Measurements from ENCODE around the gene ATXN1. TPM values are rescaled to one million over a fixed set of nuclear protein-coding genes. Genes with fewer than 3 reads are reported as not detected.

Gene ATXN1
- total RNA-seq, 1 donor from 2014 or later: 15.5 TPM

- H3K4me3 Mint-ChIP-seq (ENCODE audit: unreplicated experiment): no peak overlapping the region
- no peak for TF ChIP-seq CTCF (IDR thresholded peaks at IDR 0.05; ENCODE audit: partially characterized antibody, unreplicated experiment)
- no peak for DNase-seq
- H3K27ac Mint-ChIP-seq (ENCODE audit: unreplicated experiment): no peak overlapping the region
- H3K4me1 Mint-ChIP-seq (ENCODE audit: low read depth, unreplicated experiment): no peaks in the 10 kb centered on the region
- peaks cover 8% of the 10 kb centered on the region for H3K36me3 Mint-ChIP-seq (ENCODE audit: unreplicated experiment)
- no peaks in the 10 kb centered on the region for H3K27me3 Mint-ChIP-seq (ENCODE audit: unreplicated experiment)
- H3K9me3 Mint-ChIP-seq (ENCODE audit: unreplicated experiment): no peaks in the 10 kb centered on the region
Measured at GRCh38 chr6:16436550-16436949, 324.7 kb downstream of the ATXN1 start.

- Mint-ChIP-seq H3K9me3 (ENCODE audit: unreplicated experiment) (no peaks in the 10 kb centered on the region), H3K27me3 (ENCODE audit: unreplicated experiment) (no peaks in the 10 kb centered on the region), H3K27ac (ENCODE audit: unreplicated experiment) (no peak overlapping the region), H3K36me3 (ENCODE audit: unreplicated experiment) (peaks cover 8% of the 10 kb centered on the region), H3K4me3 (ENCODE audit: unreplicated experiment) (no peak overlapping the region), H3K4me1 (ENCODE audit: low read depth, unreplicated experiment) (no peaks in the 10 kb centered on the region)
- no peak for DNase-seq
- TF ChIP-seq CTCF (IDR thresholded peaks at IDR 0.05; ENCODE audit: partially characterized antibody, unreplicated experiment): no peak
Measured at GRCh38 chr6:16434885-16435284, 326.4 kb downstream of the ATXN1 start.

- H3K4me3 Mint-ChIP-seq (ENCODE audit: unreplicated experiment): no peak overlapping the region
Measured at GRCh38 chr6:16433338-16433890, 327.8 kb downstream of the ATXN1 start.

GRCh38 chr6:16432075-16433032 is 328.9 kb downstream of the ATXN1 start:
- Mint-ChIP-seq H3K27ac (ENCODE audit: unreplicated experiment) (no peak overlapping the region), H3K4me3 (ENCODE audit: unreplicated experiment) (no peak overlapping the region), H3K27me3 (ENCODE audit: unreplicated experiment) (no peaks in the 10 kb centered on the region), H3K4me1 (ENCODE audit: low read depth, unreplicated experiment) (no peaks in the 10 kb centered on the region), H3K9me3 (ENCODE audit: unreplicated experiment) (no peaks in the 10 kb centered on the region), H3K36me3 (ENCODE audit: unreplicated experiment) (peaks cover 8% of the 10 kb centered on the region)
- no peak for DNase-seq
- no peak for TF ChIP-seq CTCF (IDR thresholded peaks at IDR 0.05; ENCODE audit: partially characterized antibody, unreplicated experiment)

More at GRCh38 chr6:16433338-16433890, 327.8 kb downstream of the ATXN1 start:
- Mint-ChIP-seq H3K27ac (ENCODE audit: unreplicated experiment) (no peak overlapping the region), H3K36me3 (ENCODE audit: unreplicated experiment) (peaks cover 8% of the 10 kb centered on the region), H3K27me3 (ENCODE audit: unreplicated experiment) (no peaks in the 10 kb centered on the region), H3K9me3 (ENCODE audit: unreplicated experiment) (no peaks in the 10 kb centered on the region), H3K4me1 (ENCODE audit: low read depth, unreplicated experiment) (no peaks in the 10 kb centered on the region)
- no peak for TF ChIP-seq CTCF (IDR thresholded peaks at IDR 0.05; ENCODE audit: partially characterized antibody, unreplicated experiment)
- DNase-seq: no peak

- no peak for DNase-seq
- H3K4me1 Mint-ChIP-seq (ENCODE audit: low read depth, unreplicated experiment): no peaks in the 10 kb centered on the region
- no peak overlapping the region for H3K4me3 Mint-ChIP-seq (ENCODE audit: unreplicated experiment)
- no peak for TF ChIP-seq CTCF (IDR thresholded peaks at IDR 0.05; ENCODE audit: partially characterized antibody, unreplicated experiment)
- peaks cover 8% of the 10 kb centered on the region for H3K36me3 Mint-ChIP-seq (ENCODE audit: unreplicated experiment)
- H3K9me3 Mint-ChIP-seq (ENCODE audit: unreplicated experiment): no peaks in the 10 kb centered on the region
- H3K27ac Mint-ChIP-seq (ENCODE audit: unreplicated experiment): no peak overlapping the region
- H3K27me3 Mint-ChIP-seq (ENCODE audit: unreplicated experiment): no peaks in the 10 kb centered on the region
Measured at GRCh38 chr6:16431106-16431505, 330.2 kb downstream of the ATXN1 start.
